H9 (cell line): ENCODE data around the gene PLA2G2C. TPM values are rescaled to one million over a fixed set of nuclear protein-coding genes. Genes with fewer than 3 reads are reported as not detected.

ENCODE experiments used
- DNase-seq: peaks from one replicate; pipeline ENCODE4 v3.0.0-alpha.2; 2017
- H2AFZ ChIP-seq: one replicate; pipeline ENCODE4 v1.6.1; 2013; ENCODE audit warnings: mild to moderate bottlenecking, low read length, control low read depth, moderate library complexity
- H2AK5ac ChIP-seq: 2 replicates; pipeline ENCODE4 v1.6.1; 2013; ENCODE audit warnings: low read length, control low read depth, mixed read lengths; ENCODE audit not compliant: insufficient read length
- H2BK120ac ChIP-seq: one replicate; pipeline ENCODE4 v1.6.1; 2013; ENCODE audit warnings: low read depth, mild to moderate bottlenecking, low read length, control low read depth, inconsistent platforms; ENCODE audit not compliant: poor library complexity, severe bottlenecking
- H2BK12ac ChIP-seq: 2 replicates; pipeline ENCODE4 v1.6.1; 2013; ENCODE audit warnings: low read length, control low read depth, mixed read lengths, low read depth; ENCODE audit not compliant: insufficient read length
- H2BK15ac ChIP-seq: 2 replicates; pipeline ENCODE4 v1.6.1; 2013; ENCODE audit warnings: low read depth, low read length, control low read depth
- H2BK20ac ChIP-seq: one replicate; pipeline ENCODE4 v1.6.1; 2013; ENCODE audit warnings: low read depth, mild to moderate bottlenecking, low read length, control low read depth, inconsistent platforms; ENCODE audit not compliant: poor library complexity, severe bottlenecking
- H2BK5ac ChIP-seq: 2 replicates; pipeline ENCODE4 v1.6.1; 2013; ENCODE audit warnings: low read length, control low read depth, mixed read lengths; ENCODE audit not compliant: insufficient read length
- H3K14ac ChIP-seq: 2 replicates; pipeline ENCODE4 v1.6.1; 2013; ENCODE audit warnings: low read length, control low read depth; ENCODE audit not compliant: insufficient read depth
- H3K18ac ChIP-seq: 2 replicates; pipeline ENCODE4 v1.6.1; 2013; ENCODE audit warnings: low read depth, mild to moderate bottlenecking, mixed read lengths, low read length, control low read depth; ENCODE audit not compliant: insufficient read length
- H3K23ac ChIP-seq: 2 replicates; pipeline ENCODE4 v1.6.1; 2013; ENCODE audit warnings: low read length, control low read depth, mixed read lengths, low read depth; ENCODE audit not compliant: insufficient read length
- H3K23me2 ChIP-seq: 2 replicates; pipeline ENCODE4 v1.6.1; 2013; ENCODE audit warnings: low read depth, mild to moderate bottlenecking, mixed read lengths, low read length, control low read depth; ENCODE audit not compliant: insufficient read length, poor library complexity, severe bottlenecking
- H3K27ac ChIP-seq: 2 replicates; pipeline ENCODE4 v1.5.1; 2013; ENCODE audit warnings: low read length, control low read depth, mixed read lengths, low read depth; ENCODE audit not compliant: insufficient read length
- H3K27me3 ChIP-seq: 2 replicates; pipeline ENCODE4 v1.6.1; 2013; ENCODE audit warnings: low read length, control low read depth, inconsistent platforms; ENCODE audit not compliant: insufficient read depth
- H3K4ac ChIP-seq: 2 replicates; pipeline ENCODE4 v1.6.1; 2013; ENCODE audit warnings: low read depth, mild to moderate bottlenecking, control low read depth, inconsistent platforms, low read length, moderate library complexity
- H3K4me1 ChIP-seq: 2 replicates; pipeline ENCODE4 v1.6.1; 2013; ENCODE audit warnings: low read length, control low read depth, inconsistent platforms; ENCODE audit not compliant: insufficient read depth
- H3K4me2 ChIP-seq: 2 replicates; pipeline ENCODE4 v1.6.1; 2013; ENCODE audit warnings: low read length, control low read depth, mixed read lengths; ENCODE audit not compliant: insufficient read length, insufficient read depth
- H3K56ac ChIP-seq: 2 replicates; pipeline ENCODE4 v1.6.1; 2013; ENCODE audit warnings: low read depth, mild to moderate bottlenecking, mixed read lengths, low read length, control low read depth; ENCODE audit not compliant: insufficient read length
- H3K79me1 ChIP-seq: 2 replicates; pipeline ENCODE4 v1.6.1; 2013; ENCODE audit warnings: low read depth, mild to moderate bottlenecking, moderate library complexity, low read length, control low read depth, inconsistent platforms; ENCODE audit not compliant: insufficient read depth, poor library complexity, severe bottlenecking
- H3K79me2 ChIP-seq: 2 replicates; pipeline ENCODE4 v1.6.1; 2013; ENCODE audit warnings: low read length, control low read depth, inconsistent platforms; ENCODE audit not compliant: insufficient read depth
- H3K9ac ChIP-seq: 2 replicates; pipeline ENCODE4 v1.6.1; 2013; ENCODE audit warnings: low read length, control low read depth, mixed read lengths; ENCODE audit not compliant: insufficient read length; ENCODE audit errors: extremely low read depth
- H3K9me3 ChIP-seq: one replicate; pipeline ENCODE4 v1.6.1; 2013; ENCODE audit warnings: low read depth, low read length, inconsistent platforms; ENCODE audit not compliant: control insufficient read depth
- H3T11ph ChIP-seq: one replicate; pipeline ENCODE4 v1.6.1; 2013; ENCODE audit warnings: mild to moderate bottlenecking, low read length, control low read depth, inconsistent platforms
- H4K20me1 ChIP-seq: one replicate; pipeline ENCODE4 v1.6.1; 2013; ENCODE audit not compliant: control insufficient read depth, insufficient read length, insufficient read depth
- H4K5ac ChIP-seq: 2 replicates; pipeline ENCODE4 v1.6.1; 2013; ENCODE audit warnings: low read depth, mild to moderate bottlenecking, mixed read lengths, low read length, control low read depth; ENCODE audit not compliant: insufficient read length
- H4K8ac ChIP-seq: replicated peaks from 2 replicates; pipeline ENCODE4 v1.6.1; 2013; ENCODE audit warnings: low read length, control low read depth, mixed read lengths, low read depth; ENCODE audit not compliant: insufficient read length
- H4K91ac ChIP-seq: 2 replicates; pipeline ENCODE4 v1.6.1; 2013; ENCODE audit warnings: low read depth, mild to moderate bottlenecking, moderate library complexity, mixed read lengths, low read length, control low read depth; ENCODE audit not compliant: insufficient read length
- H3K27ac Mint-ChIP-seq, 3 experiments: 2 replicates in 2 of 3; 3 replicates in 1 of 3; pipeline ENCODE4 v1.8.0; 2020 to 2021; ENCODE audit warnings: mixed read lengths in 3 of 3, mild to moderate bottlenecking in 1 of 3, moderate library complexity in 1 of 3
- H3K27me3 Mint-ChIP-seq: 2 replicates; pipeline ENCODE4 v1.8.0; 2021; ENCODE audit warnings: low read depth, mild to moderate bottlenecking, moderate library complexity, mixed read lengths
- H3K36me3 Mint-ChIP-seq, 3 experiments: 2 replicates in 2 of 3; 3 replicates in 1 of 3; pipeline ENCODE4 v1.8.0; 2020 to 2021; ENCODE audit warnings: low read depth in 3 of 3, mixed read lengths in 3 of 3; ENCODE audit not compliant: insufficient read depth in 1 of 3
- H3K4me1 Mint-ChIP-seq, 2 experiments: 2 replicates each; pipeline ENCODE4 v1.8.0; 2020; ENCODE audit warnings: mixed read lengths in 2 of 2
- H3K4me3 Mint-ChIP-seq, 2 experiments: 2 replicates in 1 of 2; 3 replicates in 1 of 2; pipeline ENCODE4 v1.8.0; 2020 to 2021; ENCODE audit warnings: mild to moderate bottlenecking in 2 of 2, mixed read lengths in 2 of 2, moderate library complexity in 1 of 2
- H3K9me3 Mint-ChIP-seq, 2 experiments: 2 replicates in 1 of 2; 3 replicates in 1 of 2; pipeline ENCODE4 v1.8.0; 2020; ENCODE audit warnings: mild to moderate bottlenecking in 2 of 2, mixed read lengths in 2 of 2, moderate library complexity in 1 of 2
- WGBS: extraction: QIAGEN DNeasy Blood & Tissue Kit; methylation state at CpG from one replicate; pipeline ENCODE4 v1.1.7; 2013; ENCODE audit warnings: missing lambda C conversion rate, low lambda C conversion rate, mixed read lengths; ENCODE audit not compliant: insufficient read length; ENCODE audit errors: extremely low coverage; 5-methylcytosine and 5-hydroxymethylcytosine counted together
- total RNA-seq: library from RNA; stranded (reverse); gene quantifications from 2 replicates; pipeline ENCODE4 v1.2.1, GENCODE V29; 2021
- TF ChIP-seq, protein P1 (sequence below): fragments of 200-600 bp; sonication (generic); conservative IDR thresholded peaks from 3 replicates; pipeline ENCODE4 v1.8.0; 2021; ENCODE audit warnings: antibody characterized with exemption, mild to moderate bottlenecking

The PLA2G2C gene
- total RNA-seq, 1 experiment from 2014 or later = not detected

DNA sequence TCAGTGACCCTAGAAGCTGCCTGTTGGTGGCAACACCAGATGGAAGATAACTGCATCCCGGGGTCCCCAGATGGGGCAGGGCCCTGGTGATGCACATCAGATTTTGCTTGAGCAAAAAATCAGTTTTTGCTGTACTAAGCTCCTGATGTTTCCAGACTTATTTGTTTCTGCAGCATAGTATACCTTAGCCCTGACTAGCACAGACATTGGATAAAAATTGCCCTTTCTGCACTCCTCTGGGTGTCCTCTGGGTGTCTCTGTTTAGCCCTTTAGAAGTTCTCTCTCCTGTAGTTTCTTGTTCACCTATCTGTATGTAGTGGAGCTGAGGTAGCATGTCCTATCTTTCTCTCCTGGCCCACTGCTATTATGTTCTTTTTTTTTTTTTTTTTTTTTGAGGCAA, 30.3 kb upstream of the PLA2G2C start:
- Histone ChIP-seq H4K8ac (no peak overlapping the region), H3K9me3 (no peaks in the 10 kb centered on the region)
- peaks cover 6% of the 10 kb centered on the region in 2 experiments; a peak in 4 of 5 replicates for H3K9me3 Mint-ChIP-seq

More for the DNA sequence above, 30.3 kb upstream of the PLA2G2C start:
- no peak overlapping the region for H2AFZ ChIP-seq
- H2BK15ac ChIP-seq = no peak overlapping the region
- peaks cover 18% of the 10 kb centered on the region for H3K27me3 Mint-ChIP-seq
- no peak overlapping the region for H3K9ac ChIP-seq
- H3K36me3 Mint-ChIP-seq = 0 out of 7 replicates have a peak, but pooled peaks cover 0 to 4% (median 0%) of the 10 kb centered on the region in 3 experiments
- H3K23ac ChIP-seq = no peak overlapping the region
- no peaks in the 10 kb centered on the region for H3K4me1 ChIP-seq
- H3K79me1 ChIP-seq = no peaks in the 10 kb centered on the region
- H3K27ac Mint-ChIP-seq = no peak overlapping the region
- no peaks in the 10 kb centered on the region for H3K79me2 ChIP-seq
- H2BK5ac ChIP-seq = no peak overlapping the region
- H3K4me2 ChIP-seq = no peak overlapping the region
- H3K18ac ChIP-seq = no peak overlapping the region
- TF ChIP-seq, protein P1, sequence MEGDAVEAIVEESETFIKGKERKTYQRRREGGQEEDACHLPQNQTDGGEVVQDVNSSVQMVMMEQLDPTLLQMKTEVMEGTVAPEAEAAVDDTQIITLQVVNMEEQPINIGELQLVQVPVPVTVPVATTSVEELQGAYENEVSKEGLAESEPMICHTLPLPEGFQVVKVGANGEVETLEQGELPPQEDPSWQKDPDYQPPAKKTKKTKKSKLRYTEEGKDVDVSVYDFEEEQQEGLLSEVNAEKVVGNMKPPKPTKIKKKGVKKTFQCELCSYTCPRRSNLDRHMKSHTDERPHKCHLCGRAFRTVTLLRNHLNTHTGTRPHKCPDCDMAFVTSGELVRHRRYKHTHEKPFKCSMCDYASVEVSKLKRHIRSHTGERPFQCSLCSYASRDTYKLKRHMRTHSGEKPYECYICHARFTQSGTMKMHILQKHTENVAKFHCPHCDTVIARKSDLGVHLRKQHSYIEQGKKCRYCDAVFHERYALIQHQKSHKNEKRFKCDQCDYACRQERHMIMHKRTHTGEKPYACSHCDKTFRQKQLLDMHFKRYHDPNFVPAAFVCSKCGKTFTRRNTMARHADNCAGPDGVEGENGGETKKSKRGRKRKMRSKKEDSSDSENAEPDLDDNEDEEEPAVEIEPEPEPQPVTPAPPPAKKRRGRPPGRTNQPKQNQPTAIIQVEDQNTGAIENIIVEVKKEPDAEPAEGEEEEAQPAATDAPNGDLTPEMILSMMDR = peak; percentile 63
- H3K4me3 Mint-ChIP-seq = no peak overlapping the region
- H4K5ac ChIP-seq = no peak overlapping the region
- no peak overlapping the region for H4K91ac ChIP-seq
- H2BK20ac ChIP-seq = no peak overlapping the region
- no peak overlapping the region for H3T11ph ChIP-seq
- no peak for DNase-seq
- no peak overlapping the region for H2AK5ac ChIP-seq
- H3K27ac ChIP-seq = no peak overlapping the region
- no peaks in the 10 kb centered on the region for H4K20me1 ChIP-seq
- no CpG with 5 or more reads among the region's 1 CpG for WGBS
- no peaks in the 10 kb centered on the region for H3K27me3 ChIP-seq
- no peak overlapping the region for H3K14ac ChIP-seq
- no peak overlapping the region for H2BK120ac ChIP-seq
- H2BK12ac ChIP-seq = no peak overlapping the region
- peaks cover 3 to 4% of the 10 kb centered on the region in 2 experiments; a peak in 2 of 4 replicates for H3K4me1 Mint-ChIP-seq
- no peak overlapping the region for H3K4ac ChIP-seq
- H3K56ac ChIP-seq = no peak overlapping the region
- H3K23me2 ChIP-seq = no peaks in the 10 kb centered on the region
